ENCODE data around the gene GRM7.

Gene GRM7

GRCh38 chr3:7241584-7242302, 380.8 kb downstream of the GRM7 start:
- no peak overlapping the region for H3K4me3 ChIP-seq (ENCODE audit: severe bottlenecking)
- TF ChIP-seq CTCF (IDR thresholded peaks at IDR 0.05; ENCODE audit: poor library complexity, severe bottlenecking), result no peak
- ATAC-seq (ENCODE audit: low read depth), result no peak
- DNase-seq (ENCODE audit: low spot score), result no peak
- no peaks in the 10 kb centered on the region for H3K27me3 ChIP-seq (ENCODE audit: insufficient read depth, poor library complexity, severe bottlenecking)
- no peaks in the 10 kb centered on the region for H3K9me3 ChIP-seq (ENCODE audit: severe bottlenecking)
- H3K4me1 ChIP-seq (ENCODE audit: insufficient read depth, poor library complexity, severe bottlenecking), result no peaks in the 10 kb centered on the region
- no peak overlapping the region for H3K27ac ChIP-seq (ENCODE audit: poor library complexity, severe bottlenecking)
- H3K36me3 ChIP-seq (ENCODE audit: low read depth), result no peaks in the 10 kb centered on the region

- no peaks in the 10 kb centered on the region for H3K36me3 ChIP-seq (ENCODE audit: low read depth)
- H3K4me1 ChIP-seq (ENCODE audit: insufficient read depth, poor library complexity, severe bottlenecking), result no peaks in the 10 kb centered on the region
- H3K27me3 ChIP-seq (ENCODE audit: insufficient read depth, poor library complexity, severe bottlenecking), result no peaks in the 10 kb centered on the region
- no peak for TF ChIP-seq CTCF (IDR thresholded peaks at IDR 0.05; ENCODE audit: poor library complexity, severe bottlenecking)
- no peaks in the 10 kb centered on the region for H3K9me3 ChIP-seq (ENCODE audit: severe bottlenecking)
- ATAC-seq (ENCODE audit: low read depth) (no peak), DNase-seq (ENCODE audit: low spot score) (no peak)
- no peak overlapping the region for H3K4me3 ChIP-seq (ENCODE audit: severe bottlenecking)
- no peak overlapping the region for H3K27ac ChIP-seq (ENCODE audit: poor library complexity, severe bottlenecking)
Observed at GRCh38 chr3:7242303-7242635, 381.4 kb downstream of the GRM7 start.

- no peak for TF ChIP-seq CTCF (IDR thresholded peaks at IDR 0.05; ENCODE audit: poor library complexity, severe bottlenecking)
- Histone ChIP-seq H3K9me3 (ENCODE audit: severe bottlenecking) (no peaks in the 10 kb centered on the region), H3K4me3 (ENCODE audit: severe bottlenecking) (no peak overlapping the region), H3K27ac (ENCODE audit: poor library complexity, severe bottlenecking) (no peak overlapping the region), H3K4me1 (ENCODE audit: insufficient read depth, poor library complexity, severe bottlenecking) (no peaks in the 10 kb centered on the region), H3K36me3 (ENCODE audit: low read depth) (no peaks in the 10 kb centered on the region), H3K27me3 (ENCODE audit: insufficient read depth, poor library complexity, severe bottlenecking) (no peaks in the 10 kb centered on the region)
- DNase-seq (ENCODE audit: low spot score) (no peak), ATAC-seq (ENCODE audit: low read depth) (no peak)
Observed at GRCh38 chr3:7249493-7250076, 388.7 kb downstream of the GRM7 start.

GRCh38 chr3:7254251-7254650, 393.3 kb downstream of the GRM7 start:
- ATAC-seq (ENCODE audit: low read depth) (no peak), DNase-seq (ENCODE audit: low spot score) (no peak)
- H3K27ac ChIP-seq (ENCODE audit: poor library complexity, severe bottlenecking), result no peak overlapping the region
- H3K4me1 ChIP-seq (ENCODE audit: insufficient read depth, poor library complexity, severe bottlenecking), result no peaks in the 10 kb centered on the region
- no peak for TF ChIP-seq CTCF (IDR thresholded peaks at IDR 0.05; ENCODE audit: poor library complexity, severe bottlenecking)
- no peaks in the 10 kb centered on the region for H3K9me3 ChIP-seq (ENCODE audit: severe bottlenecking)
- H3K36me3 ChIP-seq (ENCODE audit: low read depth), result no peaks in the 10 kb centered on the region
- no peaks in the 10 kb centered on the region for H3K27me3 ChIP-seq (ENCODE audit: insufficient read depth, poor library complexity, severe bottlenecking)
- H3K4me3 ChIP-seq (ENCODE audit: severe bottlenecking), result no peak overlapping the region

GRCh38 chr3:7260975-7261374, 400.1 kb downstream of the GRM7 start:
- no peak for ATAC-seq (ENCODE audit: low read depth)
- H3K4me1 ChIP-seq (ENCODE audit: insufficient read depth, poor library complexity, severe bottlenecking), result no peaks in the 10 kb centered on the region
- H3K27me3 ChIP-seq (ENCODE audit: insufficient read depth, poor library complexity, severe bottlenecking), result no peaks in the 10 kb centered on the region
- no peak for TF ChIP-seq CTCF (IDR thresholded peaks at IDR 0.05; ENCODE audit: poor library complexity, severe bottlenecking)
- peaks cover 1% of the 10 kb centered on the region for H3K9me3 ChIP-seq (ENCODE audit: severe bottlenecking)
- DNase-seq (ENCODE audit: low spot score), result no peak
- no peaks in the 10 kb centered on the region for H3K36me3 ChIP-seq (ENCODE audit: low read depth)
- no peak overlapping the region for H3K27ac ChIP-seq (ENCODE audit: poor library complexity, severe bottlenecking)
- H3K4me3 ChIP-seq (ENCODE audit: severe bottlenecking), result no peak overlapping the region

Data from RWPE2 (cell line).